NCI-H226 (cell line): ENCODE results near the gene MRPL34.
"Not testable (repeated sequence)": the region's sequence is repeated elsewhere in the genome, so short reads cannot be mapped to it uniquely, and the experiment has no call there.

Source experiments
- DNase-seq: peaks from one replicate; pipeline ENCODE4 v3.0.0-alpha.2; 2015

The MRPL34 gene

DNA sequence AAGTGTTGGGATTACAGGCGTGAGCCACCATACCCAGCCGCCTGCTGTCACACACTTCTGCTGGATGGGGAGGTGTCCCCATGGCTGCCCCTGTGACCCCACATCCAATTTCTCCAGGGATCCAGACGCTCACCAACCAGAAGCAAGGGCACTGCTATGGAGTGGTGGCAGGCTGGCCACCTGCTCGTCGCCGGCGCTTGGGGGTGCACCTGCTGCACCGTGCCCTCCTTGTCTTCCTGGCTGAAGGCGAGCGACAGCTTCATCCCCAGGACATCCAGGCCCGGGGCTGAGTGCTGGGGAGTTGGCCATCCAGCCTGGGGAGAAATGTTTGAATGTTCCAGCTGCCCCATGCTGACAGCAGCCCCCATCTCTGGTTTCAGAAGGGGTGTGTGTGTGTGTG, 19.4 kb upstream of the MRPL34 start:
- no peak for DNase-seq

DNA sequence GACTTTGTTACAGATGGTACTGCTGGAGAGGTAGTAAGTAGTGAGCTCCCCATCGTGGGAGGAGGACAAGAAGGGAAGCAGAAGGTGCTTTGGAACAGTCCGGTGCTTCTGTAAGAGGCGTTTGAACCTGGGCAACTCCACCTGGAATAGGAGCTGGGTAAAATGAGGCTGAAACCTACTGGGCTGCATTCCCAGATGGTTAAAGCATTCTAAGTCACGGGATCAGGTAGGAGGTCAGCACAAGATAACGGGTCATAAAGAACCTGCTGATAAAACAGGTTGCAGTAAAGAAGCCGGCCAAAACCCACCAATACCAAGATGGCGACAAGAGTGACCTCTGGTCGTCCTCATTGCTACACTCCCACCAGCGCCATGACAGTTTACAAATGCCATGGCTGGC, 18.9 kb upstream of the MRPL34 start:
- DNase-seq: no peak

DNA sequence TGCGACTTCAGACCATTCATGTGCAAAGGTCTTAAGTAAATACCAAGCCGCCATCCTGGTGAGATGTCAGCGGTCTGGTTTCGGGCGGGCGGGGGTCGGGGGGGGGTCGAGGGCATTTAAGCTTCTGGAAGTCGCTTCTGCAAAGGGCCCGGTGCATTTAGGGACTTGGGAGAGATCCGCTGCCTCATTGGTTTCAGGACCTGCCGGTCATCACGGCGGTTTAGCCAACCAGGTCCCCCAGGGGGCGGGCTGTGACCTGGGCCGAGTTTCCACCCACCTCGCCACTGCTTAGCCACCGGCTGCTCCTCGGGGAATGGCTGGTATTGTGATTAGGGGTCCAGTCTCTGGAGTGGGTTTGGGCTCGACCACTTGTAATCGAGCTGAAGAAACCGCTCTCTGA, 16.2 kb upstream of the MRPL34 start:
- DNase-seq: no peak

DNA sequence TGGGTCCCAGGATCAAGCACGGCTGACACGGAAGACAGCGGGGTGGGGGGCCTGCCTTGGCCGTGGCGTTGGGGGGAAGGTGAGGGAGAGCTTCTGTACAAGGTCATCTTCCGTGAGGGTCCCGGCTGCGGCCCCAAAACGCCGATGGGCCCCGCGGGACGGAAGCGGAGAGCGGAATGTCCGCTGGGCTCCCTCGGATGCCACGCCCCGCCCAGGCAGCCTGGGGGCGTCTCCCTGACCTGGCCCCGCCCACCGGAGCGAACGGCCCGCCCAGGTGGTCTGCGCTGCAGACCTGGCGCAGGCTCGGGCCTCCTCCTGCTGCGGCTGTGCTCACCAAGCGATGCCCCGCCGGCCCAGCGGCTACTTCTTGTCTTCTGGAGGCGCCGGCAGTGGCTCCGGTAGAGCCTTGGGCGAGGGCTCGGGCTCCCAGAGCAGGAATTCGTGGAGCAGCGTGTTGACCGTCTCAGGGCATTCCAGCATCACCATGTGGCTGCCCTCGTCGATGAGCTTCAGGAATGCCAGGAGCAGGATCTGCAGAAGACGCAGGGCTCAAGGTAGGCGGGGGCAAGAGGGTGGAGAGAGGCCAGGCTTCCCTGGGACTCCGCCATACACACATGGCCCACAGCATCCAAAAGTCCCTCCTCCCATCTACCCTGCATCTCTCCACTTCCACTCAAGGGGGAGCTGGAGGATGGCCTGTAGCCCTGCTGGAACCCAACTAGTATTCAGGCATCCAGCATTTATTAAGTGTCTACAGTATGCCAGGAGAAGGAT, 13.2 kb upstream of the MRPL34 start:
- peak; percentile 84 for DNase-seq

- no peak for DNase-seq
Measured at GRCh38 chr19:17293605-17294004, 12.1 kb upstream of the MRPL34 start.

- no peak for DNase-seq
Measured at GRCh38 chr19:17294051-17294891, 11.4 kb upstream of the MRPL34 start.

DNA sequence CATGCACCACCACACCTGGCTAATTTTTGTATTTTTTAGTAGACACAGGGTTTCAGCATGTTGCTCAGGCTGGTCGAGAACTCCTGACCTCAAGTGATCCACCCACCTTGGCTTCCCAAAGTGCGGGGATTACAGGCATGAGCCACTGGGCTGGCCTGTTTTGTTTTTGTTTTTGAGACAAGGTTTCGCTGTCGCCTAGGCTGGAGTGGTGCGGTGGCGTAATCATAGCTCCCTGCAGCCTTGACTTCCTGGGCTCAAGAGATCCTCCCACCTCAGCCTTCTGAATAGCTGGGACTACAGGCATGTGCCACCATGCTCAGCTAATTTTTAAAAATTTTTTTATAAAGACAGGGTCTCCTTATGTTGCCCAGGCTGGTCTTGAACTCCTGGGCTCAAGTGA, 10.1 kb upstream of the MRPL34 start:
- DNase-seq: not testable (repeated sequence)

DNA sequence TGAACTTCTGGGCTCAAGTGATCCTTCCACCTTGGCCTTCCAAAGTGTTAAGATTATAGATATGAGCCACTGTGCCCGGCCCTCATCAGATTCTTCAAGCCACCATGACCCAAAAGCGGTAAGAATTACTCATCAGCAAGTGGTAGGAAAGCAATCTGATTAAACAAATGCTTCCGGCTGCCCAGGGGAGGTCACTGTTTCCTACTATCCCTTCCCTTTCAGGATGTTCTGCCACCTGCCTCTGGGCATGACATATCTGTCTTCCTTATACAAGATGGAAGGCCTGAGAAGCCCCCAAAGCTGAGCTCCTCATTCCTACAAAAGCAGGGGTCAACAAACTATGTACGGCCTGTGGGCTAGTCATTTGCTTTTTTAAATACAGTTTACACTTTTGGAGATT, 9.4 kb upstream of the MRPL34 start:
- peak; percentile 56 for DNase-seq

DNA sequence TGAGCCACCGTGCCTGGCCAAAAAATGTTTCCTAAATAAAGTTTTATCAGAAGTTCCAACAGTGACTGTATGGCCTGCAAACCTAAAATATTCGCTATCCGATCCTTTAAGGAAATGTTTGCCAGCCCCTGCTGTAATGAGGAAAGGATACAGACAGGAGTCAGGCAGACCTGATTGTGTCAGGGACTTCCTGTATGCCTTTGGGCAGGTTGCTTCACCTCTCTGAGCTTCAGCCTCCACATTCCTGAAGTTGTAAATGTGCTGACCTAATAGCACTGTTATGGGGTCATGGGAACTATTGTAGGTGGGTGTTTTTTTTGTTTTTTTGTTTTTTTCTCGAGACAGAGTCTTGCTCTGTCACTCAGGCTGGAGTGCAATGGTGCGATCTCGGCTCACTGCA, 8.7 kb upstream of the MRPL34 start:
- DNase-seq: peak; percentile 87

DNA sequence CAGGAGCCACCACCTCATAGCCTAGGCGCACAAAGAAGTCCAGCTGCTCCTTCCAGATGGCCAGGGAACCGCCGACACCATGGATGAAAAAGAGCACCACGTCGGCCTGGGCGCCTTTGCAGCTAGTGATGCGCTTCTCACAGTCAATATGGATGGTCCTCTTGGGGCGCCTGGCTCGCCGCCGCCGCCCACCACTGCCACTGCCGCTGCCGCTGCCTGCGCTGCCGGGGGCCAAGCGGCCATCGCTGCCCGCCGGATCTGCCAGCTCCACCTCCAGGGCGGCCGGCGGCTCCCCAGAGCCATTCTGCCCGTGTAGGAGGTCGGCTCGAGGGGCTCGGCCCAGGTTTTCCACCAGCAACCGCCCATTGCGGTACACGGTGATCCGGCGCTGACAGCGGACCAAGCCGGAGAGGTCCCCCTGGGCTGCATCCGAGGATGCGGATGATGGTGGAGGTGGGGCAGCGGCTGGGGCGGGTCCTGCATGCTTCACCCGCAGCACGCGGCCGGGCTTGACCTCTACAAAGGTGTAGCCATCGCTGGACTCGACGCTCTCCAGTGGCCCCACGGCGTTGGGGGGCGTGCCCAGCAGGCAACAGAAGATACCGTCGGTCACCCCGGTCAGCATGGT, 4.6 kb upstream of the MRPL34 start:
- DNase-seq: no peak

DNA sequence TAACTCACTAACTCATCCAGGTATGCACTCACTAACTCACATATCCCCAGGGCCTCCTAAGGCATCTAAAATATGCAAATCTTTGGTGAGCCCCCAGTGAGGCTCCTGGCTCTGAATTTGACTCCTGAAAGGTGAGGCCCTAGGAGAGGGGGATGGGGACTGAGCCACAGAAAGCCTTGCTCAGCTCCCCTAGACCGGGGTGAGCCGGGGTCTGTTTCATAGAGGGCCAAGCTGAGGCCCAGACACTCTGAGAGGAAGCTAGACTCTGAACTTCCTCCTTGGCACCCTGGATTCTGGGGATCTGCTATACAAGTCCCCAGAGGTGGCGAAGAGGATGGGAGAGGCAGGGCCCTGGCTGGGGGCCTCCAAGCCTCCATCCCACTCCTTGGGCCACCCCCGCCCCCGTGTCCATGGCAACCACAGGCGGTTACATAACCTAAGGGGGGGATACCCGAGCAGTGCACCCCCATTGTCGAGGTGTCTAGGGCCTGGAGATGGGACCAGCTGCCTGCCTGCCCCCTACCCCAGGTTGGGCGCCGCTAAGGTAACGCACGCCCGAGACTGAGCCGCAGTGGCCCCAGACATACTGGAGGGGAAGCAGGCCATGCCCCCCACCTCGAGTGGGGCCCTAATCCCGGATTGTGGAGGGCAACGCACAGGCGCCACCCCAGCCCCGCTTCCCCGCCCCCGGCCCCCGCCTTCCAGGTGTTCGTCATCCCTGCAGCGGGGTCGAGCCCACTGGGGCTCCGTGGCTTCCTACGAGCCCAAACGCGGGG, 3.1 kb upstream of the MRPL34 start:
- no peak for DNase-seq

- DNase-seq: peak; percentile 83
Measured at GRCh38 chr19:17303167-17303939, 2.3 kb upstream of the MRPL34 start, which contains the start of gene ABHD8. Gene ABHD8, minus strand, starts transcription at chr19:17303425. Its CDS starts 1,809 bp downstream, at chr19:17301616.

DNA sequence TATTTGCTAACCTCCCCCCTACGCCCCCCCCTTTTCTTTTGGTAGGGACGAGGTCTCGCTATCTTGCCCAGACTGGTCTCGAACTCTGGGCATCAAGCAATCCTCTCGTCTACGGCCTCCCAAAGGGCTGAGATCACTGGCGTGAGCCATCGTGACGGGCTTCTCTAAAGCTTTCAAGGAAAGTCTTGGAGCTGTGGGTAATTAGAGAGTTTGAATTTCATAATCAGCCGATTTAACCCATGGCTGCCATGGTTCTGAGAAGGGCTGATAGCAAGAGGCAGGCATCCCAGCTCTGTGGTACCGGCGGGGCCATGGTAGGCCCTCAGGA, 1.8 kb upstream of the MRPL34 start:
- no peak for DNase-seq

DNA sequence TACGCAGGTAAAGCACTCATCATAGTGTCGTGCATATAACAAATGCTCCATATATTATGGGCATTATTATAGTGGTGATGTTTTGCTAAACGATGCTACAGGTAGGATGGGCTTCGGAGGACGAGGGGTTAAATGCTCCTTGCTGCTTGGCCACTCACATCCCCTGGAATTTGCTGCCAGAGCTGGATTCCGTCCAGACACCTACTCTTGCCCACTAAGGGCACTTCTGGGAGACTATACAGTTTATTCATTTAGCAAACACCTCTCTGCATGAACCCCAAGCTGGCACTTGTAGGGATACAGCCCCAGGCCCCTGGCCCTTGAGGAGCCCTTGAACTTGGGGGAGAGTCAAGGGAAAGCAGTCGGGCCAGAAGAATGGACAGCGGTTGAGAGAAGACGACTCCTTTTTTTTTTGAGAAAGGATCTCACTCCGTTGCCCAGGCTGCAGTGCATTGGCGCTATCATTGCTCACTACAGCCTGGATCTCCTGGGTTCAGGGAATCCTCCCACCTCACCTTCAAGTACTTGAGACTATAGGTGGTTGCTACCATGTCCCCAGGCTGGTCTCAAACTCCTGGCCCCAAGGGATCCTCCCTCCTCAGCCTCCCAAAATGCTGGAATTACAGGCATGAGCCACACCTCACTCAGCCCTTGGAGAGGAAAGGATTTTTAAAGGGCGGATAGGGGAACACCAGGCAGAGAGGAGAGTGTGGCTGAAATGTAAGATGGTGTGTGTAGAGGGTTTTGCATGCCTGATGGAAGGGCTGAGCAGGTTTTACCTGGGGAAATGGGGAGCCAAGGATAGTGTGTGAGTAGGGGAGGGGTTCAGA, 1.1 kb upstream of the MRPL34 start:
- DNase-seq: no peak

DNA sequence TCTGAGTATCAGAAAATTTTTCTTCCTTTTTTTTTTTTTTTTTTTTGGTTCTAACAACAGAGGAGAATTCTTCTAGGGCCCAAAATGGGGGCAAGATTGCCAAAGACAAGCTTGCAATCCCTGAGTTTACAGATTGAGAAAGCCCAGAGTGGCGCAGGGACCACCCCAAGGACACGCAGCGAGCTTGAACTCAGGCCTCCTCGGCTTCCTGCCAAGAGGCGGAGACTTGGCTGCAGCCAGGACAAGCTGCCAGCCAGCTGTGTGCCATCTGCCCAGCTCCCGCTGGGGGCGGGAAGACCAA, 506 bp upstream of the MRPL34 start:
- no peak for DNase-seq

- no peak for DNase-seq
Measured at GRCh38 chr19:17306285-17306714, 628 bp downstream of the MRPL34 start.

GRCh38 chr19:17307876-17308377, 2.3 kb downstream of the MRPL34 start:
- no peak for DNase-seq

DNA sequence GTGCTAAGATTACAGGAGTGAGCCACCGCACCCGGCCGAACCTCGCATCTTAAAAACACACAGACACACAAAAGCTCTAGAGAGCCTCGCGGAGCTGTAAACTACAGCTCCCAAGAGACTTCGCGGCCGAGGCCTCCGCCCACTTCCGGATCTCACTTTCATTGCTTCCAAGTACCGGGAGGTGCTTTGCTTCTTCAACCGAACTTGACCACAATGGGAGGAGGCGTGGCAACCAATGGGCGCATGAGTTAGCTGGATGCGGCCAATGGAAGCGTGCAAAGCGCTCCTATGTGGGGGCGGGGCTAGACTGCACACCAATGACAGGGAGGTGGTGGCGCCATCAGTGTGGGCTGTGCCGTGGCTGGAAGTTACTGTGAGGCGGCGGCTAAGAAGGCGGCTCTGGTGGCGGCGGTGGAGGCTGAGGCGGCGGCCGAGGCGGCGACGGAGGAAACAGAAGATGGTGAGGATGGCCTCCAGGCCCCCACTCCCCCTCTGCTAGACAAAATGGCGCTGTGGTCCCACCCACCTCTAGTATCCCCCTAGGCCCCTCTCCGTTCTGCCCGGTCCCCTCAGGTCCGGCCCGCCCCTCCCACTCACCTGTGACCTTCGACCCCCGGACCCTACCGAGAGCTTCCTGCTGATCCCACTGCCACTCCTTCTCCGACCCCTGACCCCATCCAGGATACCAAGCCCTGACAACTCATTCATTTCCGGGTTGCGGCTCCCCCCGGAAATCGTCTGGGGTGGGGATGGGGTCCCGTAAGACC, 3.7 kb downstream of the MRPL34 start, which contains the start of gene DDA1:
TSS of gene DDA1 (plus strand) at position 366 of the 767 bp plus-strand sequence. CDS start at position 458, 92 bp downstream.
- DNase-seq: peak; percentile 100

DNA sequence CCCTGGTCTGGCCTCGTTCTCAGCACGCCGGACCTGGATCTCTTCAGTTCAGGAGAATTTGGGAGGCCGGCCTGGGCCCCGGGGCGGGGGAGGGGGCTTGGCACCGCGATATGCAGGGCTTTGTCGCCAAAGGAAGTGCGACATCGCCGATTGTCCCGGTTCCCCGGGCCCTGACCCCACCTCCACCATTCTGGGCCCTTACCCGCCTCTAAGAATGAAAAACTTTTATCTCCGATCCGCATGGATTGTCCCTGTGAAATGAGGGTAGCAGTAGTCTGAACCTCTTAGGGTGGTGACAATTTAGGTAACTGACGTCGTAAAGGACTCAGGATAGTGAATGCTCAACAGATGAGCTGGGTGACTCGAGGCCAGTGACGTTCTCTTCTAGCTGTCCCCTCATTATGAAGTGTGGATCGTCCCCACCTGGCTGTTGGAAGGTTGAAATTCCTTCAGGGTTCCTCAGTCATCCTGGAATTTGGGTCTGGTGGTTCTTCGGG, 4.3 kb downstream of the MRPL34 start:
- no peak for DNase-seq
